ENCODE data around the gene PRPF40A. TPM values are rescaled to one million over a fixed set of nuclear protein-coding genes. Genes with fewer than 3 reads are reported as not detected.
A peak's percentile ranks its signal among the peaks of the same experiment; 100 is the strongest.

Gene PRPF40A
- total RNA-seq, 4 donors from 2014 or later: 55.4 to 72.7 (median 68.6) TPM

- ATAC-seq: no peak
- TF ChIP-seq EP300 (IDR thresholded peaks at IDR 0.05) (no peak), POLR2AphosphoS5 (IDR thresholded peaks at IDR 0.05) (no peak), POLR2A (IDR thresholded peaks at IDR 0.05) (no peak), CTCF (IDR thresholded peaks at IDR 0.05) (no peak)
- WGBS, 2 donors (ENCODE audit: low coverage in 1 of 2): 59 to 77% methylated on average over 2 to 5 of the region's 5 CpGs
- Histone ChIP-seq H3K4me1 (no peaks in the 10 kb centered on the region), H3K27me3 (no peaks in the 10 kb centered on the region), H3K9me3 (no peaks in the 10 kb centered on the region), H3K4me3 (no peak overlapping the region), H3K27ac (no peak overlapping the region), H3K36me3 (peaks cover 0 to 58% of the 10 kb centered on the region in 2 donors)
Observed at GRCh38 chr2:152618193-152618564, 99.1 kb downstream of the PRPF40A start.

DNA sequence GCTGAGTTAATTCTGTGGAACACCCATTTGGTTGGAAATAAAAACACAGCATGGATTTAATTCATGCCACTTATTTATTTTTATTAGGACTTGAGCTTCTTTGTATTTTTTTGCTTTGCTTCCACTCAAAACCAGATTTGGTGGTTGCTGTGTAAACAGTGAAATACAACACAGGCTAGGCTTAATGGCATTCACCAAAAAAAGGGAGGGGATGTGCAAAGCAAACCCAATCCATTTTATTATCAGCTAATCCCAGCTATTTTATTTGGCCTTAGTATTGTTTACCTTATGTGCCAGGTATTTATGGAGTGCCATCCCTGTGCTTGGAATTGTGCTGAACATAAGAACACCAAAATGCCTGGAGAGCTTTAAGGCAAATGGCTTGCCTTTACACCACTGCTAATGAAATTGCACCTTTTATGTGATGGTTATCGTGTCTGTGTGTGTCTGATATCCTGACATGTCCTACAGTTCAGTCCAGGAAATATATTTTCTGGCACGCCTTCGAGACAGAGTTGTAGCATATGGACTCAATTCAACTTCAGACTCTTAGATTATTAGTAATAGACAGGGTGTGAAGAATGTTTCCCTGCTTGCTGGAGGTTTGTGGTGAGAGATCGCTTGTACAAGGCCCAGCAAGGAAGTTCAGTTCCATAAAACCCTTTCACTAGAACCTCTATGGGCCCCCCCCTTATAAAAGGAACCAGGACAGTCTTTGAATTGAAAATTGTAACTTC lies 99.6 kb downstream of the PRPF40A start:
- Histone ChIP-seq H3K9me3 (no peaks in the 10 kb centered on the region), H3K27ac (no peak overlapping the region), H3K4me1 (no peaks in the 10 kb centered on the region), H3K36me3 (peaks cover 0 to 58% of the 10 kb centered on the region in 2 donors), H3K27me3 (no peaks in the 10 kb centered on the region), H3K4me3 (no peak overlapping the region)
- 50 to 63% methylated on average over 1 to 4 of the region's 4 CpGs for WGBS, 2 donors (ENCODE audit: low coverage in 1 of 2)
- TF ChIP-seq POLR2A (IDR thresholded peaks at IDR 0.05): no peak
- no peak for TF ChIP-seq EP300 (IDR thresholded peaks at IDR 0.05)
- no peak for ATAC-seq

GRCh38 chr2:152615177-152615576 lies 102.1 kb downstream of the PRPF40A start:
- no peak overlapping the region for H3K4me3 ChIP-seq
- TF ChIP-seq POLR2A (IDR thresholded peaks at IDR 0.05) (no peak), CTCF (IDR thresholded peaks at IDR 0.05) (no peak), EP300 (IDR thresholded peaks at IDR 0.05) (no peak), POLR2AphosphoS5 (IDR thresholded peaks at IDR 0.05) (no peak)
- no peak for ATAC-seq
- no peaks in the 10 kb centered on the region for H3K9me3 ChIP-seq
- no peak overlapping the region for H3K27ac ChIP-seq
- peaks cover 0 to 51% of the 10 kb centered on the region in 2 donors for H3K36me3 ChIP-seq
- no peaks in the 10 kb centered on the region for H3K27me3 ChIP-seq
- WGBS, 2 donors (ENCODE audit: low coverage in 1 of 2): 89 to 90% methylated on average over 4 to 5 of the region's 5 CpGs
- peaks cover 0 to 4% (median 3%) of the 10 kb centered on the region in 3 donors for H3K4me1 ChIP-seq

GRCh38 chr2:152613235-152613634 lies 104.0 kb downstream of the PRPF40A start:
- TF ChIP-seq CTCF (IDR thresholded peaks at IDR 0.05): no peak
- no peak for TF ChIP-seq POLR2AphosphoS5 (IDR thresholded peaks at IDR 0.05)
- TF ChIP-seq EP300 (IDR thresholded peaks at IDR 0.05): no peak
- TF ChIP-seq POLR2A (IDR thresholded peaks at IDR 0.05): no peak

GRCh38 chr2:152611458-152612231 lies 105.6 kb downstream of the PRPF40A start:
- ATAC-seq: peak; percentile 95
- Histone ChIP-seq H3K36me3 (peaks cover 0 to 20% of the 10 kb centered on the region in 2 donors), H3K9me3 (no peaks in the 10 kb centered on the region), H3K4me3 (no peak overlapping the region), H3K4me1 (peaks cover 0 to 4% (median 3%) of the 10 kb centered on the region in 3 donors), H3K27ac (peak overlapping the region in 3 of 4 donors; percentile 34 to 68 (median 42)), H3K27me3 (no peaks in the 10 kb centered on the region)
- TF ChIP-seq POLR2A (IDR thresholded peaks at IDR 0.05): no peak
- TF ChIP-seq CTCF (IDR thresholded peaks at IDR 0.05): no peak
- TF ChIP-seq EP300 (IDR thresholded peaks at IDR 0.05): no peak
- peak; percentile 61 for TF ChIP-seq POLR2AphosphoS5 (IDR thresholded peaks at IDR 0.05)
- 65 to 74% methylated on average over 3 to 4 of the region's 5 CpGs for WGBS, 2 donors (ENCODE audit: low coverage in 1 of 2)

More at GRCh38 chr2:152613235-152613634, 104.0 kb downstream of the PRPF40A start:
- ATAC-seq: no peak
- no peak overlapping the region for H3K27ac ChIP-seq
- H3K27me3 ChIP-seq: no peaks in the 10 kb centered on the region
- H3K9me3 ChIP-seq: no peaks in the 10 kb centered on the region
- 78 to 94% methylated on average over 2 of the region's 2 CpGs for WGBS, 2 donors (ENCODE audit: low coverage in 1 of 2)
- H3K4me1 ChIP-seq: peaks cover 0 to 4% (median 3%) of the 10 kb centered on the region in 3 donors
- no peak overlapping the region for H3K4me3 ChIP-seq
- peaks cover 0 to 36% of the 10 kb centered on the region in 2 donors for H3K36me3 ChIP-seq

Data from gastroesophageal sphincter (tissue), 4 donors.